Activated naive CD8-positive, alpha-beta T cell treated with anti-CD3 and anti-CD28 coated beads for 36 hours (primary cell): ENCODE results near the gene TBX15. TPM values are rescaled to one million over a fixed set of nuclear protein-coding genes. Genes with fewer than 3 reads are reported as not detected.
A peak's percentile ranks its signal among the peaks of the same experiment; 100 is the strongest.

ENCODE experiments used
- DNase-seq: peaks from one replicate; pipeline ENCODE4 v3.0.0; 2021
- H3K27ac Mint-ChIP-seq: one replicate; pipeline ENCODE4 v1.8.0; 2022; ENCODE audit warnings: mild to moderate bottlenecking, moderate library complexity, mixed read lengths
- H3K27me3 Mint-ChIP-seq: one replicate; pipeline ENCODE4 v1.8.0; 2022; ENCODE audit warnings: mild to moderate bottlenecking, mixed read lengths
- H3K36me3 Mint-ChIP-seq: one replicate; pipeline ENCODE4 v1.8.0; 2021; ENCODE audit warnings: mild to moderate bottlenecking, mixed read lengths
- H3K4me1 Mint-ChIP-seq: one replicate; pipeline ENCODE4 v1.8.0; 2021; ENCODE audit warnings: mixed read lengths
- H3K4me3 Mint-ChIP-seq: one replicate; pipeline ENCODE4 v1.8.0; 2022; ENCODE audit warnings: mild to moderate bottlenecking, moderate library complexity, mixed read lengths
- H3K9me3 Mint-ChIP-seq: one replicate; pipeline ENCODE4 v1.8.0; 2022; ENCODE audit warnings: mixed read lengths
- total RNA-seq, 2 experiments: library from RNA; stranded (reverse); gene quantifications; one replicate each; pipeline ENCODE4 v1.2.3, GENCODE V29; 2021

Gene TBX15
- total RNA-seq, 2 experiments from 2014 or later = not detected

DNA sequence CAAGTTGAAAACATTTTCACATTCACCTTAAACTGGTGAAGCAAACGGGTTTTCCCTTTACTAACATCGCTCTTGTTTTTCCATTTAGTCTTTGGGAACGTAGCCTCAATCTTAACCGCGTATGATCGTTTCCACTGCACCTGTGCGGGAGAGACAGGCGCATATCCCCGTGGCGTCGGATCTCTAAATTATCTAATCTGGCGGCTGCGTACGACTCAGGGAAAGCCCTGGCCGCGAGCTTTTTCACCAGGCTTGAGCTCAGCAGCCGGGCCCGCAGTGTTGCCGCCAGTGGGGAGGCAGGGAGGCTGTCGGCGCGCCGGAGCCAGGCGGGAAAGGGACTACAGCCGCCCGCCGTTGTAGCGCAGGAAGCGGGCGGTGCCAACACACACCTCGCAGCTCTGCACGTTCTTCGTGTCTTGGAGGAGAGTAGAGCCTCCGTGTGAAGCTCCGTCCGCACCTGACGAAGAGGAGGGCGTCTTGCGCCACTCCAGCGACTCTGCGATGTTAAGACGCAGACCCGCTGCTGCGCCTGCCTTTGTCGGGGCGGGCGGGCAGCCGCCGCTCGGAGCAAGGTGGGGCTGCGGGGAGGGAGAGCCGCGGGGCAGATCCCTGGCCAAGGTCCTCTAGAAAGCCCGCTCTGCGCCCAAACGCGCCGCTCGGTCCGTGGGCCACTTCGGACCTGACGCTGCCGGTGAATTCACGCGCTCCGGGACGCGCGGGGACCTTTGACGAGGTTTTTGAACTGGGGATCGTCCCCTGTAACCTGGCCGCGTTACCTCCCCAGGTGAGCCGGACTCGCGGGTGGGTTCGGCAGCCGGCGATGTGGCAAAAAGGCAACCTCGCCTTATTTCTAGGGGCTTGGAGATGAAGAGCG is 18.5 kb upstream of the TBX15 start:
- Mint-ChIP-seq H3K9me3 (peaks cover 4% of the 10 kb centered on the region), H3K36me3 (peaks cover 12% of the 10 kb centered on the region), H3K4me1 (peaks cover 15% of the 10 kb centered on the region), H3K27me3 (peaks cover 96% of the 10 kb centered on the region), H3K27ac (peak overlapping the region; percentile 54), H3K4me3 (no peak overlapping the region)
- DNase-seq = no peak

DNA sequence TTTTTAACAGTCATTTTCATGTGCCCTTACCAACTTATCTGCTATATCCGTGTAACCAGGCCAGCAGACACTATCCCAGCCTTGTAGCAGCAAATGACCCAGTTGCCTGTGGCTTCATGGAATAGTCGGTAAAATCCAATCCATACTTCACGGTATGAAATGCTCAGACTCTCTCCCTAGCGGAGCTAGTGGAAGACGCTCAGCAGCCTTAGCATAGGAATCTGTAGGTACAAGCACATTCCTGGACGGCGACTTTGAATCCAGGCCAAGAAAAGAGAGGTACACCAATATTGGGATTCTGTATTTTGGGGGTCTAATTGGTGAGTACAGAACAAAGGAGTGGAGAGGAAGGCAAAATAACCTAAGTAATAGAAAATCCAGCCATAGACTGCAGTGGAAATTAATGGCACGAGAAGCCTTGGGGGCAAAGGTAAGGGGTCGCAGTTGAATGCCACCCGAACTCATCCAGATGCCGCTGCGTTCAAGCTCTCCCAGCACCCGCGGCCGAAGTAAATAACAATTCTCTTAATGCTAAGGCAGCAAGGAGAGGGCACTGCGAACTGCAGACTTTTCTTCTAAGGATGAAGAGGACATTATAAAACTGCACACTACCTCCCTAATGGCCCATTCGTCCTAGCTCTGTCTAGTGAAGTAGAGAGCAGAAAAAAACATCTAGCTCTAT is 17.7 kb upstream of the TBX15 start:
- Mint-ChIP-seq H3K27ac (peak overlapping the region; percentile 54), H3K36me3 (peaks cover 12% of the 10 kb centered on the region), H3K27me3 (peaks cover 97% of the 10 kb centered on the region), H3K4me1 (peaks cover 15% of the 10 kb centered on the region), H3K9me3 (peaks cover 4% of the 10 kb centered on the region), H3K4me3 (no peak overlapping the region)
- no peak for DNase-seq

DNA sequence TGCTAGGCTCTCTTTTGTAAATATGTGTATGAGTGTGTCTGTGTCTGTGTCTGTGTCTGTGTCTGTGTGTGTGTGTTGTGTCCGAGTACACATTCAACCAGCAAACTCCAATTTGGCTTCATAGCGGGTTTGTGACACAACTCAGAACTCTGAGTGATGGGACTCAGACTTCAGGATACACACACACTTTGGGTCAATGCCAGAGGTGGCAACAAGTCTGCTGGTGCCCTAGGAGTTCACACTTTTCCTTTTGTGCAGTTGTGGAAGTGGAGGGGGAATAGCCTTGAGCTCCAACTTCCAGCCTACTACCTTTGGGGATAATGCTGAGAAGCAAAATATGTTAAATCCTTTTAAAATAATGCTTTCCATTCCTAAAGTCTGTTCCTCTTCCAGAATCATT is 16.6 kb upstream of the TBX15 start:
- peaks cover 97% of the 10 kb centered on the region for H3K27me3 Mint-ChIP-seq
- H3K27ac Mint-ChIP-seq = no peak overlapping the region
- peaks cover 12% of the 10 kb centered on the region for H3K36me3 Mint-ChIP-seq
- peaks cover 18% of the 10 kb centered on the region for H3K4me1 Mint-ChIP-seq
- no peak overlapping the region for H3K4me3 Mint-ChIP-seq
- no peak for DNase-seq
- peaks cover 4% of the 10 kb centered on the region for H3K9me3 Mint-ChIP-seq

DNA sequence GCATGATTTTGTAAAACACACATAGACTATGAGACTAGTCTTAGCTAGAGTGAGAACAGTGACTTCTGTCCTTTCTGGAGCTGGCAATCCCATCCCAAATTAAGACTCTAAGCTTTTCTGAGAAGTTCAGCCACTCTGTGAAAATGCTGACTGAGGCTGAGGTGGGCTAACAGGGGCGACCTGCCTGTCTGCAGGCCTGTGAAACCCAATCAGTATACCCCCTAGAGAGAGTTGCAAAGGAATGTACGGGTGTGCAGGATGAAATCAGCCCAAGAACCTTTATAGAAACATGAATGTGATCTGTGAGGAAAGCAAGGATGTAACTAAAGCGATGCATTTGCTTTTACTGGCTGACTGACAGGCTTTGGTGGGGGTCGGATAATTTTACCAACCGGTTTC is 16.0 kb upstream of the TBX15 start:
- Mint-ChIP-seq H3K27me3 (peaks cover 97% of the 10 kb centered on the region), H3K9me3 (peaks cover 4% of the 10 kb centered on the region), H3K36me3 (peaks cover 10% of the 10 kb centered on the region), H3K4me1 (peaks cover 18% of the 10 kb centered on the region), H3K4me3 (no peak overlapping the region), H3K27ac (no peak overlapping the region)
- DNase-seq = no peak

DNA sequence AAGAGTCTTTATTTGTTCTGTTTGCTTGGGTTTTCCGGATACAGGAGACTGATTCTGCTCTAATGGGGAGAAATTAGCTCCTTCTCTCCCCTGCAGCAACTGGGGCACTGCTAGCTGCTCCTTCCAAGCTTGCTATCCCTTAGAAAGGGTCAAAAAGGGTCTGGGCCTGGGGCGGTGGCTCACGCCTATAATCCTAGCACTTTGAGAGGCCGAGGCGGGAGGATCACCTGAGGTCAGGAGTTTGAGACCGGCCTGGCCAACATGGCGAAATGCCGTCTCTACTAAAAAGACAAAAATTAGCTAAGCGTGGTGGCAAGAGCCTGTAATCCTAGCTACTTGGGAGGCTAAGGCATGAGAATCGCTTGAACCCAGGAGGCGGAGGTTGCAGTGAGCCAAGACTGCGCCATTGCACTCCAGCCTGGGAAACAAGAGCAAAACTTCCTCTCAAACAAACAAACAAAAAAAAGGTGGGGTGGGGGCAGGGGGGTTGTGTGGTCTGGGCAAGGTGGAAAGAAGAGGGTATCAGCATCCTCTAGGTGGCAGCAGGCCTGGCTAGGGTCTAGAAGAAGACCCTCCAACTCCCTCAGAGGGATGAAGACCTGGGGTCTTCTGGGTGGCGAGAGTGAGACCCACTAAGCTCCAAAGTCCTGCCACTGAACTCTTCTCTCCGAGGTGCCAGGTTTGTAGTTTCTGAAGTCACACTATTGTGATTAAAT is 15.4 kb upstream of the TBX15 start:
- peaks cover 4% of the 10 kb centered on the region for H3K9me3 Mint-ChIP-seq
- no peak for DNase-seq
- H3K27me3 Mint-ChIP-seq = peaks cover 97% of the 10 kb centered on the region
- H3K27ac Mint-ChIP-seq = no peak overlapping the region
- H3K4me3 Mint-ChIP-seq = no peak overlapping the region
- H3K4me1 Mint-ChIP-seq = peaks cover 17% of the 10 kb centered on the region
- peaks cover 10% of the 10 kb centered on the region for H3K36me3 Mint-ChIP-seq

DNA sequence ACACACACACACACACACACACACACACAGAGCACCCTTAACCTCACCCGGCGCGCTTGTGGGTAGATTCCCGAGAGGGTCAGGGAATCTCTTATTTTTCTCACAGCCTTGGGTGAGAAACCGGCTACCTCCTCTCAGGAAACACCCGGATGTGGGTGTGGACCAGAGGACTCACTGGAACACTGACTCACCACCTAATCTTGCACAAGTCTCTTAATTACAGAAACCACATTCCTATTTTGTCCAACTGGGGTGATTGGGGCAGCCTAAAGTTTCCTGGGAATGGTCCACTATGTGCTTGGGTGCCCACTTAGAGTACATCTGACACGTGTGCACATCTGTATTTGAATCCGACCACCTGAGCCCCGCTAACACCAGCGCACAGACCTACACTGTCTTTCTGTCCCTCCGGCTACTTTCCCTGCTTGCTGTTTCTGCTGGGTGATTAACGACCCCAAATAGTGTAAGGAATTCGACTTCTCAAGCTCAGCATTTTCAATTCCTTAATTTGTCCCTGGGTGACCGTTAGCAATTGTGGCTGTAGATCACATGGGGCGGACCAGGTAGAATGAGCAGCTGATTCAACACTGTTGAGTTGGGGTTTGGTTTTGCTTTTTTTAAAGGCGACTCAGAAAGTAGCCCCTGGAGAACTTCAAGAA is 14.0 kb upstream of the TBX15 start:
- peaks cover 10% of the 10 kb centered on the region for H3K36me3 Mint-ChIP-seq
- no peak for DNase-seq
- no peak overlapping the region for H3K27ac Mint-ChIP-seq
- H3K9me3 Mint-ChIP-seq = peaks cover 4% of the 10 kb centered on the region
- no peak overlapping the region for H3K4me3 Mint-ChIP-seq
- peaks cover 12% of the 10 kb centered on the region for H3K4me1 Mint-ChIP-seq
- H3K27me3 Mint-ChIP-seq = peaks cover 96% of the 10 kb centered on the region

DNA sequence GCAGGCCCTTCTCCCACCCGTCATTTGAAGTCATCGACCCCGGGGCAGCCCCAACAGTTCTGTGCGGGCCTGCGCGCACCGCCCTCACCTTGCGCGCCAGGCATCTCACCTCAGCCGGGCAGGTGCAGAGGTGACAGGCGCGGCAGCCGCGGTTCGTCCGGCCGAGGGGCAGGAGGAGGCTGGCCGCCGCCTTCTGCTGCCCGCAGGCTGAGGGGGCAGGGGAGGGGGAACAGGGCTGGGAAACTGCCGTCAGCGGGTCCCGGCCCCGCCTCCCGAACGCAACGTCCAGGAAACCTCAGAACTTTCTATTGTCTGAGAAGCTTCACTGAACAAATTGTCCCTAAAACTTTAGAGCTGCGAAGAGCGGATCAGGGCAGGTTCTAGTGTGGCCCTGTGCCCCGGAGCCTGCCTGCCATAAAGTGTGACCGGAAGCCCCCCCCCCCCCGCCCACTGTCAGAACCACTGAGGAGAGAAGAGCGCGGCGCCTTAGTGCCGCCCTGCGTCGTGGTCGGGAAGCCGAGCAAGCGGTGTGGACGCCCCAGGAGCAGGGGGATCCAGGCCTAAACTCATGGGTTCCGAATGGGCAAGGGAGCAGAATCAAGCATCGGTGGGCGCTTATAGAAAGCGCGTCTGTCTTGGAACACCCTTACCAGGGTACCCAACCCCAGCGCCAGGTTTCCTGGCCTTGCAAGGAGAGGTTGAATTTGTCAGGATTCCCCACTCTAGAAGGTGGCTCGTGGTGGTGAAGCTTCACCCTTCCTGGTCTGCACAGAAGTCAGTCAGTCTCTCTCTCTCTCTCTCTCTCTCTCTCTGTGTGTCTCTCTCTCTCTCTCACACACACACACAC is 13.3 kb upstream of the TBX15 start:
- no peak for DNase-seq
- Mint-ChIP-seq H3K4me1 (peaks cover 11% of the 10 kb centered on the region), H3K4me3 (no peak overlapping the region), H3K27ac (no peak overlapping the region), H3K36me3 (peaks cover 8% of the 10 kb centered on the region), H3K9me3 (peaks cover 4% of the 10 kb centered on the region), H3K27me3 (peaks cover 96% of the 10 kb centered on the region)

DNA sequence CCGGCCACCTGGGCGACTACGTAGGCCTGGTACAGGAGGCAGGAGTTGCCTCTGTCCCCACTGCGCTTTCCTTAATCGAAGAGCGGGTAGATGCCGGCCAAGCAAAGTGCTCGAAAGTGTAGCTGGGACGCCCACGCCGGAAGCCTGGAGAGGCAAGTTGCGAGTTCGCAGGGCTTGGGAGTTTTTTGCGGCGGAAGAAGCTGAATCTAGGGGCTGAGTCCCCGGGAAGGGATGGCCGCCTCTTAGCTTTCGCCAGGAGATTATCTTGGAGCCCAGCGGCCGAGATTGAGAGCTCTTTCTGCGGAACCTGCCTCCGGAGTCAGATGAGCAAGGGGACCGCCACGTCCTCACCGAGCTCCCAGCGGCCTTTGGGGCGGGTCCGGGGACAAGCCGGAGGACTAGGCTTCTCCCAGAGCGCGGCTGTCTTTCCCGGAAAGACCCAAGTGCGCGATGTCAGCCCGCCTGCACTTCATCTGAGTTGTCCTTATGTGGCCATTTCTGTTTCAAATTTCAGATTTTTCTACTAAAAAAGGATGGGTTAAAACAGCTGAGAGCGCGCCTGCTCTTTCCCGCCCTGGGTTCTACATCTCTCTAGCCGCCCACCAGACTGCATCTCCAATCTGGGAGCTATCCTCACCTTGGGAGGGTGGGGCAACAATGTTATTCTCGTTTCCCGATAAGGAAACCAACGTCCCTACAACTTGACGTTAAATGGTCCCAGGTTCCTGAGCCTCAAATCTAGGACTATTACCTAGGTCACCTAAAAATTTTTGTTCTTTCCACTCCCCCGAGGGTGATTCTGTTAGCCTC is 12.4 kb upstream of the TBX15 start:
- Mint-ChIP-seq H3K4me3 (no peak overlapping the region), H3K4me1 (peaks cover 9% of the 10 kb centered on the region), H3K9me3 (peaks cover 2% of the 10 kb centered on the region), H3K36me3 (peaks cover 2% of the 10 kb centered on the region), H3K27me3 (peaks cover 96% of the 10 kb centered on the region), H3K27ac (no peak overlapping the region)
- no peak for DNase-seq

DNA sequence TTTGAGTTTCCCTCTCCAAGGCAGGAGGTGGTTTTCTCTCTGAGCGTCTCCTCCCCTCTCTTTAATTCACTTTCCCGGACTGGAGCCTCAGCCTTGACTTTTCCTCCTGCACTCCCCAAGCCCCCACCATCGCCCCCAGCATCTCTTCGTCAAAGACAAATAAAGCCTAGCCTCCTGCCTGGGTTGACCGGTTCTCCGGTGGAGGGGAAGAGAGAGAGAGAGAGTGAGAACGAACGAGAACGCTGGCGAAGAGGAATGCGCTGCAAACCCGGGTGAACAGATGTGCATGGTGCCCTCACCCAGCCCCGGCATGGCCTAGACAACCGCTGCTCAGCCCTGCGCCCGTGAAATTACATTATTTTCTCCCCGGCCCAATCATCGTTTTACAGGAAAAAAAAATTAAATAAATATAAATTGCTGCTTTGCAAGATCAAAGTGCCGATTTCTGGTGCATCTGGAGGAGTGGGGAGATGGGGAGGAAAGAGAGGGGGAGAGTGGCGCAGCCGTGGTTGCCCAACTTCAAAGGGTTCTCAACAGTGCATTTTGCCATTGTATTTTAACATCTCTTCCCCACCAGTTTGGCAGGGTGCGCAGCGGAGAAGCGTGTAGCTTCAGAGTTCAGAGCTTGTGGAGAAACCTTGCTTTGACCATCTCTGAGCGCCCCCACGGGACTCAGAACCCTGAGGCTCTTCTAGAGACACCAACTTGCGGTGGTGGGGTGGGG is 11.4 kb upstream of the TBX15 start:
- Mint-ChIP-seq H3K27ac (no peak overlapping the region), H3K9me3 (no peaks in the 10 kb centered on the region), H3K36me3 (peaks cover 2% of the 10 kb centered on the region), H3K4me3 (no peak overlapping the region), H3K27me3 (peaks cover 97% of the 10 kb centered on the region), H3K4me1 (peaks cover 9% of the 10 kb centered on the region)
- no peak for DNase-seq

DNA sequence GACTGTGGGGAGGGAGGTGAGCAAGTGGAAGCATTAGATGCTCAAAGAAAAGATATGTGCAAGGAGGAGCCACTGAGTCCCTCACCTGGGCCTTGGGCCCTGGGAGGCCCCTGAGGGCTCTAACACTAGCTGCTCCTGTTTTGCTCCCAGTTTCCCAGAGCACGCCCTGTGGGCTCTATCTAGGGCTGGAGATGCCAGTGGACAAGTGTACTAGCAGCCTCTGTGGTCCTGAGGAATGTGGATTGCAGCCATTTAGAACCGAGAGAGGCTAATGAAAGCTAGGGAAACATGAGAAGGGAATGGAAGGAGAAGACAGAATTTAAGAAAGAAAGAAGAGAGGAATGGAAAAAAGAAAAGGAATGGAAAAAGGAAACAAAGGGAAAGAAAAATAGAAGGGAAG is 10.0 kb upstream of the TBX15 start:
- H3K4me3 Mint-ChIP-seq = no peak overlapping the region
- no peak overlapping the region for H3K27ac Mint-ChIP-seq
- peaks cover 4% of the 10 kb centered on the region for H3K36me3 Mint-ChIP-seq
- DNase-seq = no peak
- peaks cover 10% of the 10 kb centered on the region for H3K4me1 Mint-ChIP-seq
- peaks cover 2% of the 10 kb centered on the region for H3K9me3 Mint-ChIP-seq
- peaks cover 97% of the 10 kb centered on the region for H3K27me3 Mint-ChIP-seq

DNA sequence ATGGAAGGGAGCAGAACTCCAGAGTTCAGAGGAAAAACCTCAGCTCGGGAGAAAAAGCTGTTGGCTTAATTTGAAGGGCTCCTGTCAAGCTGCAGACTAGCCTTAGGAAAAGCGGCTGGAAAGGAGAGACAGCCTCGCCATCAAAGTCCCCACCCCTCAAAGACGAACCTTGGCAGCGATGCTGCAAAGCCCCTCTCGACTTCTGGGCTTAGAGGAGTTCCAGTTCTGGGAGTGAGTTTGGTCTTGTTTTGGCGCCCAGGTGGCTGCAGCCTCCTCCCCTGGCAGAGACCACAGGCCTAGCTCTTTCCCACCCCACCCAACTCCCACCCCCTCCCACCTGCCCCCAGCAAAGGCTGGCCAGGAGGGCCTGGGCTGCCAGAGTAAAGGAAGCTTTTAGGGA is 9.1 kb upstream of the TBX15 start:
- Mint-ChIP-seq H3K27ac (no peak overlapping the region), H3K9me3 (peaks cover 5% of the 10 kb centered on the region), H3K4me3 (no peak overlapping the region), H3K27me3 (peaks cover 94% of the 10 kb centered on the region), H3K4me1 (peaks cover 10% of the 10 kb centered on the region), H3K36me3 (peaks cover 6% of the 10 kb centered on the region)
- DNase-seq = no peak

DNA sequence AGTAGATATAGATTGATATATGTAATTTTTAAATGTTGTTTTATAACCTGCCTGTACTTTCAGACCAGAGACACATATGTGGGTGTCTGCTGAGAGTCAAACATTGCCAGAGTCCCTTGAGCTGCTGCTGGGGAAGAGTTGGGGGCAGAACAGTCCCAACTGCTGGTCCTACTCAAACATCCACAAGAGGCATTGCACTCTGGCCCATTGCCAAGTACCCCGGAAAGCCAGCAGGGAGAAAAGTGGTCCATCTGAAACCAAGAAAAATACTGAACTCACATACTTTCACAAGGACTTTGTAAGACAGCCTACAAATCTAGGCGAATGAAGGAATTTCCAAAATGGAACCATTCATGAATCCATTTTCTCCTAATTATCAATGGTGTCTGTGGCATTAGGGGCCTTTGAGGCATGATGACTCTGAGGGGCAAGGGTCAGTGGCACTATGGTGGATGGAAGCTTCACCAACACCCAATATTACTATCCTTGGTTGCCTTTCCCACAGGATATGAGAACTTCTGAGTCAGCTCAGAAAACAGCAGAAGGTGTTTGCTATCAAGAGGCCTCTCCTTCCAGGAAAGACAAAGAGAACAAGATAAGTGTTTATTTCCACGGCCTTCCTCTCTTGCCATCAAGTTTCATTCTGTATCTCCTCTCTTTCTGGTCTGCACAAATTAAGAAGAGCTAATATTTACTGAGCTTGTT is 7.3 kb upstream of the TBX15 start:
- no peak overlapping the region for H3K27ac Mint-ChIP-seq
- peaks cover 7% of the 10 kb centered on the region for H3K9me3 Mint-ChIP-seq

DNA sequence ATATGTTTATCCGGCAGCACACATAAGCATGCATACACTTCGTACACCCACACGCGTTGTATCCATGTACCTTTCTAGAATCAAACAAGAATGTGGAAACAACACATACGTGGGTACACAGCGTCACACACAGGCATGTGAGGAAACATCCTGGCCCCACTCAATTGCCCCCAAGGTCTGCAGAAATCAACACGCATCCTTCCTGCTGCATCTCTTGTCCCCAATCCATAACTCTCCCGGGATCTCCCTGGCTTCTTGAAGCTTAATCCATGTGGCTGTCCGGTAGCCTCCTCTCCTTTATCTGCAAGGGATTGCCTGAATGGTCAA is 5.5 kb upstream of the TBX15 start:
- Mint-ChIP-seq H3K27ac (no peak overlapping the region), H3K4me3 (no peak overlapping the region), H3K4me1 (peaks cover 9% of the 10 kb centered on the region), H3K27me3 (peaks cover 94% of the 10 kb centered on the region), H3K9me3 (peaks cover 7% of the 10 kb centered on the region), H3K36me3 (peaks cover 6% of the 10 kb centered on the region)
- no peak for DNase-seq

More for the DNA sequence above, 7.3 kb upstream of the TBX15 start:
- H3K4me3 Mint-ChIP-seq = no peak overlapping the region
- no peak for DNase-seq
- peaks cover 8% of the 10 kb centered on the region for H3K4me1 Mint-ChIP-seq
- peaks cover 6% of the 10 kb centered on the region for H3K36me3 Mint-ChIP-seq
- peaks cover 94% of the 10 kb centered on the region for H3K27me3 Mint-ChIP-seq
